SJSA1 (cell line): Measurements from ENCODE around the gene CACNB4. TPM values are rescaled to one million over a fixed set of nuclear protein-coding genes. Genes with fewer than 3 reads are reported as not detected.

ENCODE experiments used
- DNase-seq, 2 experiments: peaks; one replicate each; pipeline ENCODE4 v3.0.0-alpha.2; 2015 to 2020; ENCODE audit warnings: low spot score in 2 of 2, low read depth in 1 of 2
- H3K27ac ChIP-seq: fragments of 250-450 bp; sonication (Bioruptor Pico); 2 replicates; pipeline ENCODE4 v1.5.1; 2020; ENCODE audit warnings: mild to moderate bottlenecking, moderate library complexity
- H3K27me3 ChIP-seq: fragments of 250-450 bp; sonication (Bioruptor Pico); replicated peaks from 2 replicates; pipeline ENCODE4 v1.5.1; 2020; ENCODE audit warnings: mild to moderate bottlenecking, moderate library complexity
- H3K36me3 ChIP-seq: fragments of 250-450 bp; sonication (Bioruptor Pico); 2 replicates; pipeline ENCODE4 v1.5.1; 2020; ENCODE audit warnings: mild to moderate bottlenecking
- H3K4me1 ChIP-seq: fragments of 250-450 bp; sonication (Bioruptor Pico); replicated peaks from 2 replicates; pipeline ENCODE4 v1.6.1; 2021; ENCODE audit warnings: mild to moderate bottlenecking
- H3K4me3 ChIP-seq: fragments of 250-450 bp; sonication (Bioruptor Pico); 2 replicates; pipeline ENCODE4 v1.5.1; 2020; ENCODE audit warnings: mild to moderate bottlenecking
- H3K9me3 ChIP-seq: fragments of 250-450 bp; sonication (Bioruptor Pico); replicated peaks from 2 replicates; pipeline ENCODE4 v1.5.1; 2020; ENCODE audit warnings: mild to moderate bottlenecking
- total RNA-seq: library from RNA; depleted of rRNA; stranded (reverse); fragments of >200 nt; shearing (Covaris generic); gene quantifications from 2 replicates; pipeline ENCODE4 v1.2.3, GENCODE V29; 2014

The CACNB4 gene
- total RNA-seq, 1 experiment from 2014 or later: not detected

DNA sequence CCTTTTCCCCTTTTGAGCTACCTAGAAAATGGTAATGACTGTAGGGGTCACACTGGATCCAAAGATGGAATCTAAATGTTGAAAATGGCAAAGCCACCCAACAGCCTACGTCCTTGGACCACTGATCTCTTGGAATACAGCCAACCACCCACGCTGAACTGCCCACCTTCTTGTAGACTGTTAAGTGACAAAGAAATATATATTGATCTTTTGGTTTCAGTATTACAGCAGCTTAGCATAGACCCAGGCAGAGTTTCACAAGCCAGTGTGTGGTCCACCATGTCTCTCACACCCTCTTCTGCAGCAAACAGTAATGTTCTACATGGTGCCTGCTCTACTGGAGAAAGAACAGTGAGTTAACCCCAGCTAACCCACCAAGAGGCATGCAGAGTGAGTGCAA lies 20.2 kb downstream of the CACNB4 start:
- no peaks in the 10 kb centered on the region for H3K9me3 ChIP-seq
- H3K4me3 ChIP-seq: no peak overlapping the region
- no peak overlapping the region for H3K27ac ChIP-seq
- no peaks in the 10 kb centered on the region for H3K36me3 ChIP-seq
- no peaks in the 10 kb centered on the region for H3K27me3 ChIP-seq
- H3K4me1 ChIP-seq: no peaks in the 10 kb centered on the region
- no peak for DNase-seq

DNA sequence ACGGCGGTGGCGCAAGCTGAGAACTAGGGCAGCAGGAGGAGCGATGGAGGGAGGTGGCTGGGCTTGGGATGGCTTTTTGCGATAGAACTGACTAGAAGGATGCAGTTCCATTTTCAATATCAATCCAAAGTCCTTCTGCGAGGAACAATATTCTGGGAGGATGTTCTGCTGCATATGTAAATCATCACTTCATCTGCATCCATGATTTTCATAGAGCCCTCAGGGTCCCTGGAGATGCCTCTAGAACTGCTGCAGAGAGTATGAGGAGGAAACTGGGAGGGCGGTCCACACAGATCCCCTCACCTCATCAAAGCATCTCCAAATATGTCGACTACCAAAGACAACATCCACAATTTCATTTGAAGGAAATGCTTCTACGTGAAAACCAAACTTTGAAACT lies 20.8 kb downstream of the CACNB4 start:
- no peak for DNase-seq
- H3K4me1 ChIP-seq: no peaks in the 10 kb centered on the region
- no peak overlapping the region for H3K4me3 ChIP-seq
- no peaks in the 10 kb centered on the region for H3K9me3 ChIP-seq
- no peaks in the 10 kb centered on the region for H3K27me3 ChIP-seq
- H3K36me3 ChIP-seq: no peaks in the 10 kb centered on the region
- no peak overlapping the region for H3K27ac ChIP-seq

DNA sequence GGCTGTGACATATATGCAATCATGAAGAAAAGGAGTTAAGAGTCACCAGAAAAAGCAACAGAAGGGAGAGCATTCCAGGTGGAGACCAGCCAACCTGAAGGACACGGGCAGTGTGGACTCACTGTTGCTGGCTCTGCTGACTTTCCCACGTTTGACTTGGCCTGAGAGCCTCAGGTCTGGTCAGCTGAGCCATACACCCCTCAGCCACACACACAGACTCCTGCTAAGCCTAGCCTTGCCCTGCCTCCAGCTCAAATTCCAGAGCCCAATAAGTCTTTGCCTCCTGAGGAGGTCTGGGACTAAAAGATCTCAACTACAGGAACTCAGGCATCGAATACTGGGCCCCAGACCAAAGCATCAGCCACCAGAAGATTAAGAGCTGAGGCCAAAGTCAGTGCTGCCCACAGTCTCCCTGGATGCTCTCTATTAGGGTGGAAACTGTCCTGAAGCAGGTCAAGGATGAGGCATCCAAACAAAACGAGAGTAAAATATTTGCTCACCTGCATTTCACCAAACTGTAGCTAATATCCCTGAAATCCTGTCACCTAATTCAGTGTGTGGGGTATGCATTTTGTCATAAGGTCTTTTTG lies 23.3 kb downstream of the CACNB4 start:
- Histone ChIP-seq H3K9me3 (no peaks in the 10 kb centered on the region), H3K4me1 (no peaks in the 10 kb centered on the region), H3K27me3 (no peaks in the 10 kb centered on the region), H3K27ac (no peak overlapping the region), H3K36me3 (no peaks in the 10 kb centered on the region), H3K4me3 (no peak overlapping the region)
- DNase-seq: no peak

DNA sequence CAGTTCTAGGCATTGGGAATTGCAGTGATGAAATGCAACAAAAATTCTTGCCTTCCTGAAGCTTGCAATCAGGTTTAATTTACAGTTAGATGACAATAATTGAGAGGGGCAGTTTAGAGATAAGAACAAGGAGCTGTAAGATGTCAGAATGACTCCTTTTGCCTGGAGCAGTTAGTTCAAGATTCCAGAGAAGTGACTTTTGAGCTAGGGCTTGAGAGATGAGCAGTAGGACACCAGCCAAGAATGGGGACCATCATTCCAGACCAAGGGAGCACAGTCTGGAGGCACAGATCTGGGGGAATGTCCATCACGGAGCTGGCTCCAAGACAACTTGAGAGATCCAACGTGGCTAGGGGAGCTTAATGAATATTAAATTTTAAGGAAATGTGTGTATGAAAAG lies 26.8 kb downstream of the CACNB4 start:
- no peak overlapping the region for H3K27ac ChIP-seq
- no peaks in the 10 kb centered on the region for H3K27me3 ChIP-seq
- H3K9me3 ChIP-seq: no peaks in the 10 kb centered on the region
- H3K36me3 ChIP-seq: no peaks in the 10 kb centered on the region
- DNase-seq: no peak
- no peak overlapping the region for H3K4me3 ChIP-seq
- H3K4me1 ChIP-seq: no peaks in the 10 kb centered on the region

DNA sequence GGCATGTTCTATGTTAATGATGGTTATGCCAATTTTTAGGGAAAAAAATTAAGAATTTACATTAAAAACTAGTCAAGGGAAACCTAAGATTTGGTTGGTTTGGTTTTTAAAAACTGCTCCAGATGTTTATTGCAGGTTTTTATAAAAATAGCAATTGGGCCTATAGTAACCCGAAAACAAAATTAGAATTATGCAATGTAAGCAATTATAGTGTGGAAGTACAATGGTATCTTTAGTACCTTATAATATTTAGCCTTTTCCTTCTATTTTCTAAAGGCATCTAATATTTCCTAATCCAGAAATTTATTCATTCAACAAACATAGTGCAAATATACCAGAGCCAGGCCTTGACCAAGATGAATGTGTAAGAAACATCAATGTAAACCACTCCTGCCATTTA lies 27.3 kb downstream of the CACNB4 start:
- Histone ChIP-seq H3K27ac (no peak overlapping the region), H3K9me3 (no peaks in the 10 kb centered on the region), H3K36me3 (no peaks in the 10 kb centered on the region), H3K27me3 (no peaks in the 10 kb centered on the region), H3K4me3 (no peak overlapping the region), H3K4me1 (no peaks in the 10 kb centered on the region)
- no peak for DNase-seq

DNA sequence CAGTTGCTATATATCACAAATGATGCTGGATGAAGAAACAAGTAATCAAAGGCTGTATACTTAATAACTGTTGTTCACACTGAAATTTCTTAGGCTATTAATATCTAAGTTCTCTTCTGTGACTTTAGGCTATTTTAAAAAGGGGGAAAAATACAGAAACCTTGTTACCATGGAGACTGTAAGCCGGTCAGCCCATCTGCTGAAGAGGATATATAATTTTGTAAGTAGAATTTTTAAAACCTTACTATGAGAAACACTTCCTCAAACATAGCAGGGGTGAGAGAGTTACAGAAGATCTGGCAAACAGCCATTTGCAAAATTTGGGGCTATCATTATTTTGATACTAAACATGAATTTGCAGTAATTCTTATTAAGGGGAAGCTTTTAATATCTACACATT lies 27.8 kb downstream of the CACNB4 start:
- Histone ChIP-seq H3K27me3 (no peaks in the 10 kb centered on the region), H3K36me3 (no peaks in the 10 kb centered on the region), H3K4me1 (no peaks in the 10 kb centered on the region), H3K27ac (no peak overlapping the region), H3K9me3 (no peaks in the 10 kb centered on the region), H3K4me3 (no peak overlapping the region)
- DNase-seq: no peak

DNA sequence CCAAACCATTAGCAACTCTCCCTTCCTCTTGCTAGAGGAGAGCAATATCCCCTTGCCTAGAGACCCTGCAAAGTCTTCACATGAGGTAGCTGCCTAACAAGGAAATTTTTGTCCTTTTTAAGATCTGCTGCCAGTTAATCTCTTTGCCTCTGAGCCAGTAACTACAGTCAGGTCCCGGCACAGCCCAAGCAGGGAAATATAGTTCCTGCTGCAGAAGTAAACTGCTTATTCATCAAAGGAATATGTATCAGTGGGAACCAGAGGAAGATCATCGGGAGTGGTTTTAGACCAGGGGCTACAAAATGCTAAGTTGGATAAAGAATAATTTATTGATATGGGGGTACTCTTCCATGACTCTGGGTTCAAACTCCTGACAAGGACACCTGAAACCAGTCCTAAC lies 30.6 kb downstream of the CACNB4 start:
- Histone ChIP-seq H3K27me3 (0 out of 2 replicates have a peak, but pooled peaks cover 3% of the 10 kb centered on the region), H3K9me3 (no peaks in the 10 kb centered on the region), H3K4me1 (no peaks in the 10 kb centered on the region), H3K27ac (no peak overlapping the region), H3K36me3 (no peaks in the 10 kb centered on the region), H3K4me3 (no peak overlapping the region)
- DNase-seq: no peak

DNA sequence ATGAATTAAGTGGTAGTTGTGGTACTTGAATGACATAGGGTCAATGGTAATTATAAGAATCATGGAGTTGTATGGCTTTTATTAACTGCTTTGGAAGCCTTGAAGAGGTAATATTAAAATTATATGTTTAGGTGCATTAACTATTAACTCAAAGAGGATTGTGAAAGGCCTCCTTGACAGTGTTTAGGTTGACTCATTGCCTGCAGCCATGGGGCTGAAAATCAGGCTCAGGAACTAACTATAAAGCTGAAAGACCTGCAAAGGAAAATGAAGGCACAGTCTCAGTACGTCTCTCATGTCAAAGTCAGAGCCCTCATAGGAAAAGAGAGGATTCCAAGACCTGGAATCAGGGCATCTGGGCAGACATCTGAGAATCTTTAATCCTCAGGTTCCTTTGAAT lies 31.0 kb downstream of the CACNB4 start:
- Histone ChIP-seq H3K4me1 (no peaks in the 10 kb centered on the region), H3K27me3 (0 out of 2 replicates have a peak, but pooled peaks cover 3% of the 10 kb centered on the region), H3K4me3 (no peak overlapping the region), H3K9me3 (no peaks in the 10 kb centered on the region), H3K27ac (no peak overlapping the region), H3K36me3 (no peaks in the 10 kb centered on the region)
- DNase-seq: no peak

DNA sequence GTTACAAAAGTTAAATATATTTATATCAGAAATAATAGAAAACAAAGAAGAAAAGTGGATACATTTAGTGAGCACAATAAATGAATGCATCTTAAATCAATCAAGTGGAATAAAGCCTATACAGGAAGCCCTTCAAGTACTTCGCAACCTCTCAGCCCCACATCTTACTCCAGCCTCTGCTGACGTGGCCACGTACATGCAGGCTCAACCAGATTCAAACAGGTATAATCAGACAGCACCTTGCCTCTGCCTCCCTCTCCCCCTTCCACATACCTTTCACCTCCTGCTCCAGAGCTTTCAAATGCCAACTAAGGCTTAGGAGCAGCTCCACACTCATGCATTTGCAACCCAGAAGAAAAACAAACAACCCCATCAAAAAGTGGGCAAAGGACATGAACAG lies 32.9 kb downstream of the CACNB4 start:
- Histone ChIP-seq H3K27ac (no peak overlapping the region), H3K36me3 (no peaks in the 10 kb centered on the region), H3K4me1 (no peaks in the 10 kb centered on the region), H3K4me3 (no peak overlapping the region), H3K27me3 (0 out of 2 replicates have a peak, but pooled peaks cover 3% of the 10 kb centered on the region), H3K9me3 (no peaks in the 10 kb centered on the region)
- DNase-seq: no peak

DNA sequence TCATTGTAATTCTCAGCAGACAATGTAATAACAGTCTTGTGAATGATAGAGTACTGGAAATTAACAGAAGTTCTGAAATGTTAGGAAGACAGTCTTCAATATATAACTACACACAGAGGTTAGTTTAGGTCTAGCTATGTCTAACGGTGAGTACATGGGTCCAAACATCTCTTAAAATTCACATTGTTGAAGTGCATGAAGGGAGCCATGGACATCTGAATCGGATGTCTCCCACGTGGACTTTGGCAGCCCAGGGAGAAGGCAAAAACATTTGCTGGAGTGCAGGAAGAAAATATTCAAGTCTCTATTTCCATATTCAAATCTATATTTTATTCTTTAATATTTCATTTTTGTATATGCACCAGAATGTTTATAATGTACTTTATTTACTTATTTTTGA lies 34.8 kb downstream of the CACNB4 start:
- H3K4me1 ChIP-seq: no peaks in the 10 kb centered on the region
- no peak overlapping the region for H3K4me3 ChIP-seq
- H3K36me3 ChIP-seq: no peaks in the 10 kb centered on the region
- H3K9me3 ChIP-seq: no peaks in the 10 kb centered on the region
- H3K27ac ChIP-seq: no peak overlapping the region
- DNase-seq: no peak
- 0 out of 2 replicates have a peak, but pooled peaks cover 3% of the 10 kb centered on the region for H3K27me3 ChIP-seq

DNA sequence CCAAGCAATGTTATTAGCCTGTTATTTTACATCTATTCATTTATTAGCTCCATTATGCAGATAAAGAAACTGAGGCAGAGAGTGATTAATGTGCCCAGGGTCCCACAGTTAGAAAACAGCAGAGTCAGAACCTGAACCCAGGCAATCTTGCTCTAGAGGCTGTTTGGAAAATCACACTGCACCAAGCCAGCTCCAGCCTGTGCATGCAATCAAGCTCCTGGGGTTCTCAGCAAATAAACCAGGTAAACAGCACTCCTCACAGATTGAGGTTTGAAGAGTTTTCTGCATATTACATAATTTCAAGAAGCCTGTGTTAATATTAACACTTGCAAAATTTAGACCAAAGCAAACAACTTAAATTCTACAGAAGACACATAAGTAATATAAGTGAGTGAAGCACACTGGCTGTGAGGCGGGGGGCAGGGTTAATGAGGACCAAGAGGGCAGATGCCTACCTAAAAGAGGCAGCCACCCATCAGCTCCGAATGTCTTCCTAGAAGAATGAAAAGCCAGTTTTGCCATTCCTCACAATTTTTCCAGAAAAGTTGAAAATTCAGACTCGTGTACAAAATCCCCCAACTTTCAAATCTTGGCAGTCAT lies 35.4 kb downstream of the CACNB4 start:
- Histone ChIP-seq H3K27me3 (0 out of 2 replicates have a peak, but pooled peaks cover 3% of the 10 kb centered on the region), H3K36me3 (no peaks in the 10 kb centered on the region), H3K27ac (no peak overlapping the region), H3K4me1 (no peaks in the 10 kb centered on the region), H3K9me3 (no peaks in the 10 kb centered on the region), H3K4me3 (no peak overlapping the region)
- DNase-seq: no peak

DNA sequence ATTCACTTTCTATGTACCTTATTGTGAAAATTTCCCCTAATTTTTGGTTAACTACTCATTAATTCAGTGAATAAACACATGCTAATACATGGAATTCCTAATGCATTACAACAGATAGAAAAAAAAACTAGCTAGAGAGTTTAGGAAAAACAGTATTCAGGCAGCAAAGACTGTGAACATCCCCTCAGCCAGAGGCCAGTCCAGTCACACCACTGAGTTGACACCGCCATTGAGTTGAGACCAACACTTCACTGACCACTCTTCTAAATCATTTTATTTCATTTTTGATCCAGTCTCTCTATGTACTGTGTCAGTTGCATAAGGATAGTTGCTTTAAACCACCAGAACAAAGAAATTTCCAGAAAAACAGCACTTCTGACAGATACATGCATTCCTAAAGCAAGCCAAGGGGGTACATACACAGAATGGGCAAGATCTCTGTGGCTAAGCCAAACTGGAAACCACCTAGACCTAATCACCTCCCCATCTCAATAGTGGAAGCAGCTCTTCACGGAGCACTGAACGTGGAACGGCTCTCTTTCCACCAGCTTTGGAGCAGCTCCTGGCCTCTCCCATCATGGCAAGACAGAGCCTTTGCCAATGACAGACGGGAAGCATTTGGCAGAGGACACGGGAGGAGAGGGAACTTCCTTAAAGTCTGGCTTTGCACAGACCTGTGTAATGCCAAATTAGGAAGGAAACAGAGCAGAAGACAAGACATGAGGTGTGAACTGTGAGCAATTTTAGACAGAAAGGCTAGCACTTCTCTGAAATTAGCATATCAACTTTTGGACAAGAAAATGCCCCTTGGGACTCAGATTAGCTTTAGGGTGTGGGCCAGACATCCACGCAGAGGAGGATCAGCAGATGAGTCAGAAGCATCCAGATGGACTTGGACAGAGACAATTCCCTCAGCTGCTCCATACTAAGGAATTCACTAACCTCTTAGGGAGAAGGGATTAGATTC lies 36.4 kb downstream of the CACNB4 start:
- Histone ChIP-seq H3K9me3 (no peaks in the 10 kb centered on the region), H3K4me1 (no peaks in the 10 kb centered on the region), H3K27me3 (0 out of 2 replicates have a peak, but pooled peaks cover 3% of the 10 kb centered on the region), H3K27ac (no peak overlapping the region), H3K4me3 (no peak overlapping the region), H3K36me3 (no peaks in the 10 kb centered on the region)
- DNase-seq: no peak

DNA sequence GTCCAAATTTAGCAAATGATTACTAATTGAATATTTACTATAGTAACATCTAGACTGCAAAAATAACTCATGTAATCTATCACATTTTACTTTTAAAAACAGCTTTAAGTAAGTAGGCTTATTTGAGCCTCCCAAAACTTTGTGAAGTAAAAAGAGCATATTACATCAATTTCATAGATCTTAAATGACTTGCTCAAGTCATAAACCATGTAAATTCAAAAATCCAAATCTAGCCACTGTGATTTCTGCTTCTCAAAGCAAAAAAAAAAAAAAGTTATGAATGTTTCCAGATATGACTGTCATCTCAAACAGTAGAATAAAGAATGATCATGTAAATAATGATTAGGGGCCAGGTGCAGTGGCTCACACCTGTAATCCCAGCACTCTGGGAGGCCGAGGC lies 37.5 kb downstream of the CACNB4 start:
- Histone ChIP-seq H3K4me3 (no peak overlapping the region), H3K4me1 (no peaks in the 10 kb centered on the region), H3K27me3 (0 out of 2 replicates have a peak, but pooled peaks cover 3% of the 10 kb centered on the region), H3K27ac (no peak overlapping the region), H3K36me3 (no peaks in the 10 kb centered on the region), H3K9me3 (no peaks in the 10 kb centered on the region)
- DNase-seq: no peak

DNA sequence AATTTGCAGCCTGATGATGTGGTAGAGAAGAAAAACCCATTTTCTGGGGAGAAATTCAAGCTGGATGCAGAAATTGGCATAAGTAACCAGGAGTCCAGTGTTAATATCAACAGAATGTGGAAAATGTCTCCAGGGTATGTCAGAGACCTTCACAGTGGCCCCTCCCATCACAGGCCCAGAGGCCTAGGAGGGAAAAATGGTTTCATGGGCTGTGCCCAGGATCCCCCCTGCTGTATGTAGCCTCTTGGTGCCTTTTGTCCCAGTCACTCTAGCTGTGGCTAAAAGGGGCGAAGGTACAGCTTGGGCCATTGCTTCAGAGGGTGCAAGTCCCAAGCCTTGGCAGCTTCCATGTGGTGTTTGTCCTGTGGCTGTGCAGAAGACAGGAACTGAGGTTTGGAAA lies 40.2 kb downstream of the CACNB4 start:
- Histone ChIP-seq H3K27me3 (no peaks in the 10 kb centered on the region), H3K9me3 (no peaks in the 10 kb centered on the region), H3K4me1 (no peaks in the 10 kb centered on the region), H3K4me3 (no peak overlapping the region), H3K36me3 (no peaks in the 10 kb centered on the region), H3K27ac (no peak overlapping the region)
- no peak for DNase-seq
